Fibroblast of skin of left quadriceps (primary cell): ENCODE data around the gene BCAN.
"Not testable (repeated sequence)": the region's sequence is repeated elsewhere in the genome, so short reads cannot be mapped to it uniquely, and the experiment has no call there.

ENCODE experiments used
- DNase-seq, 2 experiments: peaks; one replicate each; pipeline ENCODE4 v3.0.0-alpha.2; 2013; ENCODE audit warnings: low read depth in 2 of 2

BCAN gene

DNA sequence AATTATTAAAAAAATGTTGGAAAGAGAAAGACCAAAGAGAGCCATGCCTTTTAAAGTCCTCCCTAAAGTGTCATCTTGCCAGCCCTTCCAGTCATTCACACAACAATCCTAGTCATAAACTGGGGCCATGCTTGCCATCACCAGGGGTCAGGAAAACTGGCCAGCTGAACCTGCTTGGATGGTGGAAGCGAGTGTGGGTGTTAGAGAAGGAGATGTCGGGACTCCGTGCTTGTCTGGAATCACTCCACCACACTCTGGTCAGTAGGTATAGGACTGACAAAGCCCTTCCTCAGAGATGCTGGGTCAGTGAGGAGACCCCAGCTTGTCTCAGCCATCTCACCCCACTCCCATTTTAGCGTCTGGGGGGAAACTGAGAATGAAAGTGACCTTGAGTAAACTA, 26.0 kb upstream of the BCAN start:
- DNase-seq = no peak

DNA sequence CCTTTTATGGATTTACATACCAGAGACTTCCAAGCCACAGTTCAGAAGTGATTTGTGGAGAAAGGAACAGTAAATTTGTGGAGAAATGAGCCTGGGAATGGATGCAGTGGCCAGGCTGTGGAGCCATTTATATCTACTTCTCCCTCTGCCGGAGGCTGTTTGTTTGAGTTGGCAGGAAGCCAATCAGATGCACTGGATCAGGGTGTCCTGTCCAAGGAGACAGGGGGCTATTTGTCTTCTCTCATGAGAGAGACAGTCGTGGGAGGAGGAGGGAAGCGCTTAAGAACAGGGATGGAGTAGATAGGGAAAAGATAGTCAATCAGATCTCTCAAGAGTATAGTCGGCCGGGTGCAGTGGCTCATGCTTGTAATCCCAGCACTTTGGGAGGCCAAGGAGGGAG, 25.5 kb upstream of the BCAN start:
- no peak for DNase-seq

DNA sequence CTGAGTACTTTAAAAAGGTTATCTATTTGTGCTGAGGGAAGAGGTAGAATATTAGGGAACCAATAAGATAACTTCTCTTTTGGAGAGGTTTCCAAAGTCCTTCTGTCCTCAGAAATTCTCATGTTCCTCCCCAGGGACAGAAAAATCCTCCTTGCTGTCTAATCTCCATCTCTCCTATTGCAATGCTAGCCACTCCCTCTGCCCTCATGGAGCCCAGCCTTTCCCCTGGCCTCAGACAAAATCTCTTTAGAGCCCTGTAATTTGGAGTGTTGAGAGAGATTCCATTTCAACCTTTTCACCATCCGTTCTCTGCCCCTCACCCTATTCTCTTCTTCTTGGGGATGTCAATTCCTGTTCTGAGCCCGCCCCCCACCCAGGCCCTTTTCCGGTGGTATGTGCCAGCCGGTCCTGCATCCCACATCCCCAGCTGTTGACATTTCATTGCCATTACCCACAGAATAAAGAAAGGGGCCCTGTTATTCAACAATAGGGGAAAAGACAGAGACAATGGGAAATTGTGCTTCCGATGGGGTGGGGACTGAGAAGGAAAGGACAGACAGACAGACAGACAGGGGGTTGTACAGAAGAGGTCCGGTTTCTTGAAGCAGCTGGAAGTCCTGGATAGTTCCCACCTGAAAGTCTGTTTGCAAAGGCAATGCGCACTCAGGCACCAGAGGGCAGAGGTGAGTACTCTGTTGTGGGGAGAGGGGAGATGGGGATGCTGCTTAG, 22.9 kb upstream of the BCAN start, which contains the start of gene HAPLN2:
Gene HAPLN2 (plus strand): TSS at position 563 of the 729 bp plus-strand sequence. CDS start 4,076 bp downstream, outside the sequence.
- DNase-seq = no peak

DNA sequence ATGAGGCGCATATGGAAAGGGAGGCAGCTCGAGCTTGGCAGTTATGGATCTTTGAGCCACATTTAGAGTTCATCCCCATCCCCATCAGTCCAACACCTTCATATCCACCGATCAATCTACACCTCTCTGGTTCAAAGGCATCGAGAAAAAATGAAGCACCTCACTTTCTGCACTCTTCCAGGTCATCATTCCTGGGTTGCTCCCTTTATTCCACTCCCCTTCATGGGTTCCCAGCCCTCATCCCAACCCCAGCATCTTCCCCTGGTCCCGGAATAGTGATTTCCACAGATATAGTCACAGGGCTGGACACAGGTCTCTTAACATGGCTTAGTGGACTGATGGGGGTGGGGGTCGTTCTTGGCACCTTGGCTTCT, 22.3 kb upstream of the BCAN start:
- no peak for DNase-seq

- DNase-seq = no peak
Observed at GRCh38 chr1:156622581-156623297, 19.2 kb upstream of the BCAN start.

GRCh38 chr1:156623946-156624813, 17.7 kb upstream of the BCAN start:
- DNase-seq = no peak

DNA sequence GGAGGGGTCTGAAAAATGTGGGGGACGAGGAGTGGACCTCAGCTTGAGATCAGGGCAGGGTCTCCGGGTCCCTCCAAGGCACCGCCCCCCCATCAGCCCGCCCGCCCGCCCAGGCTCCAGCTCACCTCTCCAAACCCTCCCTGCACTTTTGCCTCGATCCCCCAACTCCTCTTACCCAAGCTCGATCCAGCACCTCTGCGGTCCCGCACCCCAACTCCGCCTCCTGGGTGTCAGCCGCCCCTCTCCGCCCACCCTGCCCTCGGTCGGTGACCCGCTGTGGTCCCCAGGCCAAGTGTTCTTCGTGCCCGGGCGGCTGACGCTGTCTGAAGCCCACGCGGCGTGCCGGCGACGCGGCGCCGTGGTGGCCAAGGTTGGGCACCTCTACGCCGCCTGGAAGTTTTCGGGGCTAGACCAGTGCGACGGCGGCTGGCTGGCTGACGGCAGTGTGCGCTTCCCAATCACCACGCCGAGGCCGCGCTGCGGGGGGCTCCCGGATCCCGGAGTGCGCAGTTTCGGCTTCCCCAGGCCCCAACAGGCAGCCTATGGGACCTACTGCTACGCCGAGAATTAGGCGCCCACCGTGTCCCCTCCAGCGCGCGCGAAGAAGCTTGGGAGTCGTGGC, 17.0 kb upstream of the BCAN start:
- no peak for DNase-seq

- DNase-seq = no peak
Observed at GRCh38 chr1:156625436-156626078, 16.4 kb upstream of the BCAN start.

DNA sequence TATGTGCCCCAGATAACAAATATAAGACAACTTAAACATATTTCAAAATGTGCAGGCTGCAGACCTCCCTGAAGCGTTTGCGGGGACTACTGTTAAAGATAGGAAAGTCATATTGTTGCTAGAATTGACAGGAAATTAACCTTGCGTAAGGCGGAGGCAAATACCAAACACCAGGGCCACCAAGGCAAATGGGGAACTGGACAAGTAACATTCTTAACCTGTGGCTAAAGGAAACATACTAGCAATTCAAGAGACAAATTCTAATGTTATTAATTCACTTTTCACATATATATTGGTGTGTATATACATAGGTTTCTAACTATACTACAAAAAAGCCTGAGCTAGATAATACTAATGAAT, 15.9 kb upstream of the BCAN start:
- DNase-seq = no peak

- no peak for DNase-seq
Observed at GRCh38 chr1:156627313-156627880, 14.5 kb upstream of the BCAN start.

DNA sequence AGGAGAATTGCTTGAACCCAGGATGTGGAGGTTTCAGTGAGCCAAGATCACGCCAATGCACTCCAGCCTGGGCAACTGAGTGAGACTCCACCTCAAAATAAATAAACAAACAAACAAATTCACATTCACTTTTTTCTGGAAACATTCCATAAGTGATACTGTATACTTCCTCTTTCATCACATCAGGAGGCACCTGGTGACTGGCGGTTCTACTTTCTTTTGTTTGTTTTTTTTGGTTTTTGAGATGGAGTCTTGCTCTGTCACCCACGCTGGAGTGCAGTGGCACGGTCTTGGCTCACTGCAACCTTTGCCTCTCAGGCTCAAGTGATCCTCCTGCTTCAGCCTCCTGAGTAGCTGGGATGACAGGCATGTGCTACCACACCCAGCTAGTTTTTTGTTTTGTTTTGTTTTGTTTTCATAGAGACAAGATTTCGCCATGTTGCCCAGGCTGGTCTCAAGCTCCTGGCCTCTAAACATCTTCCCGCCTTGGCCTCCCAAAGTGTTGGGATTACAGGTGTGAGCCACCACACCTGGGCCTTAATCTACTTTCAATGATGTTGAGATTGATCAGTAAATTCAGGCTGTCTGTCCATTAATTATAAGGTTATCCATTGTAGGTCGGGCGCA, 12.0 kb upstream of the BCAN start:
- DNase-seq = no peak

DNA sequence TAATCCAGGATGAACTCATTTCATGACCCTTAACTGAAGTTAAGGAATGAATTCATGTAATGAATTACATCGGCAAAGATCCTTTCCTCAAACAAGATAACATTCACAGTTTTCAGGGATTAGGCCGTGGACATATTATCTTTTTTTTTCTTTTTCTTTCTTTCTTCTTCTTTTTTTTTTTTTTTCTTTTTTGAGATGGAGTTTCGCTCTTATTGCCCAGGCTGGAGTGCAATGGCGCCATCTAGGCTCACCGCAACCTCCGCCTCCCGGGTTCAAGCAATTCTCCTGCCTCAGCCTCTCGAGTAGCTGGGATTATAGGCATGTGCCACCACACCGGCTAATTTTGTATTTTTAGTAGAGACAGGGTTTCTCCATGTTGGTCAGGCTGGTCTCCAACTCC, 10.8 kb upstream of the BCAN start:
- not testable (repeated sequence) for DNase-seq

DNA sequence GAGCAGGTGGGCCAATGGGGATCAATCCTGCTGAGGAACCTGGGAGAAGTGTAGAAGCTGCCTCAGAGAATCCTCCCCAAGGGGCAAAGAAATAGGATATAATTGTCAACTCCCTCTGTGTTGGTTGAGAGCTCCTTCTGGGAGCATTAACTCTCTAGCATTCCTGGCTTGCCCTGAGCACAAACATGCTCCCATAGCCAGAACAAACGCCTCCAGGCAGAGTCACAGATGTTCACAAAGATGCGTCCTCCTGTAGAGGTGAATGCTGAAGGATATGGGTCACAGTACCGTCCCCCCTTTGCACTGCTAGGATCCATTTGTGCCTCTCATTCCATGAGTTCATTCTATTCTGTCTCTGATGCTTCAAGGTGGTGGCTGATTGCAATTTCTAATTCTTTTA, 9.6 kb upstream of the BCAN start:
- DNase-seq = no peak

GRCh38 chr1:156638189-156638985, 3.5 kb upstream of the BCAN start:
- no peak for DNase-seq

DNA sequence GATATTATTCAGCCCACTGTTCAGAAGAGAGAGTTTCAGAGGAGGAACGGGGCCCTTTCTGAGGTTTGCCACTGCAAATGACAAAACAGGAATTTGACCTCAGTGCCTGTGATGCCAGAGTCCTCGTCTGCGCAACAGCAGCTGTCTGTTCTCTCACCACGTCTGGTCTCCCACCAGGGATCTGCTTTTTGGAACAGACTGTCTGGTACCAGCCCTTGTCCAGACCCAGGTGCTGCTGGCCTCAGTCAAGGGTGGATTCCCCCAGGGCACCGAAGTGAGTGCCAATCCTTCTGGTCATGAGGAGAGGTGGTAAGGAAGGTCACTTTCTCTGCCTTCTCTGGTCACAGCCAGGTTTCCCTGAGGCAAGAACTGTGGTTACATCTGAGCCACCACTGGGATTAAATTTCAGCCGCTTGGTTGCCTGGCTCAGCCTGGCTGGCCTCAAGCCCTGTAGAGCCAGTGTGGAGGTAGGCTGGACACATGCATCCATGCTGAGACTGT, 2.3 kb upstream of the BCAN start:
- no peak for DNase-seq

DNA sequence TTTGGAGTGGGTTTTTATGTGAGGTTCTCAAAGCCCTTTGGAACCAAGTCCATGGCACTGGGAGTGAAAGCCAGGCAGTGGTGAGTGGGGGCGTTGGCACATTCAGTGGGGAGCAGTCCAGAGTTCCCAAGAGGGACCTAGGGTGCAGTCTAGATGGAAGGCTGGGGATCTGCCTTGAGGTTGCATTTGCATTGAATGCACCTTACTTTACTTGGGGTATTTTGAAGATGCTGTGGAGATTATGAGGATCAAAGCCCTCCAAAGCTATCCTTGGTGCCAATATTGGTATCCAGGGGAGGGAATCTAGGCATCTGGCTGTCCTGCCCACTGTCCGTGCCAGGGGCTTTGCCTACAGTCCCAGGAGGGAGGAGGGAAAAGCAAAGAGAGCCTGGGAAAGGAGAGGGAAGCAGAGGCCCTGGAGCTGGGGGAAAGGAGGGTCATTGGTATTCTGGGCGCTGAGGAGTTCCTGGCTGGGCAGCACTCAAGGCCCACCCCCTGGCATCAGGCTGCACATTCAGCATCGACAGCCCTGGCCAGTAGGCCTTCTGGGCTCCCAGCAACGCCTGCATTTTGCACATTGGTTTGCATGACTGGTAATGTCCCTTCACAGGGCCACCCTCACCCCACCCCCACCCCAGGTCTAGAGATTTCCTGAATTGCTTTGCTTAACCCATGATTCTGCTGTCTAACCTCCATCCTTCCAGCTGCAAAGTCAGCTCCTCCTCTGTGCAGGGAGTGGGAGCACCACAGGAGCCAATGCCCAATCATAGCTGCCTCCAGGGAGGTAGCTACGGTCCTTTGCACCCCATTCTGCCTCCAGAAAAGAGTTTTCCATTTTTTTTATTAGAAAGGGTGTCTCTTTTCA, 843 bp upstream of the BCAN start:
- DNase-seq = no peak

DNA sequence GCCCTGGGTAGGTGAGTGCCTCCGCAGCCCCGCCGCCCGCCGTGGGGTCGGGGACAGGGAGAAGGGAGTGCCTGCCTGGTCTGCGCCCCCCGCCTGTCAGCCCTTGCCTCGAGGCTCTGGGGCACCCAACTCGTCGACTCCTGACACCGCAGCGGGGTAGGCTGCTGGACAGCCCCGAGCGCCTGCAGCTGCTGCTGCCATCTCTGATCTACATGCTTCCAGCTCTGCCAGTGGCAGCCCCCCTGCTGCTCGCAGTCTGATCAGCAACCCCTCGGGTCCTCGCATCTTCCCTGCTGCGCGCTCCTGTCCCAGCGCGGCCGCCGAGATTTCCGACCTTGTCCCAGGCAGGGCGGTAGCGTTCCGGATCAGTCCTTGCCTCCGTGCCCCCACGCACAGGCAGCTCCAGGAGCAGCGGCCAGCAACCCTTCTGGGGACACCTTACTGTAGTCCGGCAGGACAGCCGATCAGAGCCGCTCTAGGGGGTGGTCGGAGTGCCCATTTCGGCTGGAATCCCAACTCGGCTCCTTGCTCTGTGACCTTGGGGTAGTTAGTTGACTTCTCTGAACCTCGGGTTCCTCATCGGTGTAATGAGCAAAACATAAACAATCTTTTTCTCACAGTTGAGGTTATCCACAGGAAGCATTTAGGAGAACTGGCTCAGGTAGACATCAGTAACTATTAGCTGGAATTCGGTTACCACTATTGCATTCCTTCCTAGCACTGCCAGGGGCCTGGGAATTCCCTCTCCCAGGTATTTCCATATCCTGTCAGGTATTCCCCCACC, 540 bp downstream of the BCAN start:
- DNase-seq = no peak
